HCT116 (cell line): ENCODE data around the gene HCN3.

Experiments used
- CTCF ChIP-seq, 3 experiments: fragments of 200-600 bp in 1 of 3; sonication (generic) in 1 of 3; IDR thresholded peaks in 2 of 3; conservative IDR thresholded peaks in 1 of 3; 2 replicates each; pipeline ENCODE4 v1.5.1; 2012 to 2017; ENCODE audit warnings: low read depth in 2 of 3, low read length in 2 of 3, antibody characterized with exemption in 1 of 3, borderline replicate concordance in 1 of 3, control low read depth in 1 of 3, mild to moderate bottlenecking in 1 of 3, mixed read lengths in 1 of 3, mixed run types in 1 of 3, moderate library complexity in 1 of 3; ENCODE audit not compliant: insufficient read depth in 1 of 3
- EZH2 ChIP-seq: fragments of 200-600 bp; sonication (generic); IDR thresholded peaks from 2 replicates; pipeline ENCODE4 v1.6.1; 2017; ENCODE audit warnings: antibody characterized with exemption, mixed run types
- JUND ChIP-seq: IDR thresholded peaks from 2 replicates; pipeline ENCODE4 v1.6.1; 2012
- RAD21 ChIP-seq: IDR thresholded peaks from 2 replicates; pipeline ENCODE4 v1.6.1; 2012; ENCODE audit warnings: low read depth, mild to moderate bottlenecking
- SIN3A ChIP-seq: IDR thresholded peaks from 2 replicates; pipeline ENCODE4 v1.6.1; 2012; ENCODE audit warnings: low read depth
- SRF ChIP-seq: IDR thresholded peaks from 2 replicates; pipeline ENCODE4 v1.6.1; 2012; ENCODE audit warnings: low read depth
- ZBTB33 ChIP-seq: IDR thresholded peaks from 2 replicates; pipeline ENCODE4 v1.6.1; 2011; ENCODE audit warnings: mild to moderate bottlenecking, low read length, moderate library complexity; ENCODE audit not compliant: insufficient replicate concordance; ENCODE audit errors: extremely low read depth
- ZNF274 ChIP-seq: fragments of 200-500 bp; sonication (Bioruptor generic); IDR thresholded peaks from 2 replicates; pipeline ENCODE4 v1.6.1; 2014; ENCODE audit warnings: mild to moderate bottlenecking, low read depth, low read length, inconsistent platforms

GRCh38 chr1:155329980-155330598, 52.8 kb downstream of the HCN3 start:
- TF ChIP-seq CTCF (IDR thresholded peaks at IDR 0.05 in 2 of 3, conservative IDR thresholded peaks at IDR 0.05 in 1 of 3; ENCODE audit: borderline replicate concordance in 1 of 3, insufficient read depth in 1 of 3, low read depth in 2 of 3, low read length in 2 of 3) (no peak), RAD21 (no peak), ZBTB33 (no peak), JUND (no peak), EZH2 (no peak), SRF (no peak), ZNF274 (no peak), SIN3A (no peak)
